Measurements from ENCODE around the gene ANXA11.

DNA sequence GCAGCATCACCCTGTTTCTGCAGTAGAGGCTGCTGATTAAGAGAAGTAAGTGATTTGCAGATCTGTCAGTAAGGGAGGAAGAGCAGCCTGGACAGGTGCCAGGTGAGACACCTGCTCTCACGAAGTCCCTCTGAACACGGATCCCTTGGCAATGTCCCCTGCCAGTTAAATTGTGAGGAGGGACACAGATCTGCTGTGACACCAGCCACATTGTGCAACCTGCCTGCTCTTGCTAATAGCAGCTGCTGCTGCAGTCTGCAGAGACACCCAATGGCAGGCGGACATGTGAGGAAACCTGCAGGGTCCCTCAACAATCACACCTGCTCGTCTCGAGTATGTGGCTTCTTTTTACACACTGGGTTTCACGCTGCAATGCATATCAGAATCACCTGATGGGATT is 31.9 kb downstream of the ANXA11 start:
- TF ChIP-seq, protein P1, sequence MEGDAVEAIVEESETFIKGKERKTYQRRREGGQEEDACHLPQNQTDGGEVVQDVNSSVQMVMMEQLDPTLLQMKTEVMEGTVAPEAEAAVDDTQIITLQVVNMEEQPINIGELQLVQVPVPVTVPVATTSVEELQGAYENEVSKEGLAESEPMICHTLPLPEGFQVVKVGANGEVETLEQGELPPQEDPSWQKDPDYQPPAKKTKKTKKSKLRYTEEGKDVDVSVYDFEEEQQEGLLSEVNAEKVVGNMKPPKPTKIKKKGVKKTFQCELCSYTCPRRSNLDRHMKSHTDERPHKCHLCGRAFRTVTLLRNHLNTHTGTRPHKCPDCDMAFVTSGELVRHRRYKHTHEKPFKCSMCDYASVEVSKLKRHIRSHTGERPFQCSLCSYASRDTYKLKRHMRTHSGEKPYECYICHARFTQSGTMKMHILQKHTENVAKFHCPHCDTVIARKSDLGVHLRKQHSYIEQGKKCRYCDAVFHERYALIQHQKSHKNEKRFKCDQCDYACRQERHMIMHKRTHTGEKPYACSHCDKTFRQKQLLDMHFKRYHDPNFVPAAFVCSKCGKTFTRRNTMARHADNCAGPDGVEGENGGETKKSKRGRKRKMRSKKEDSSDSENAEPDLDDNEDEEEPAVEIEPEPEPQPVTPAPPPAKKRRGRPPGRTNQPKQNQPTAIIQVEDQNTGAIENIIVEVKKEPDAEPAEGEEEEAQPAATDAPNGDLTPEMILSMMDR (IDR thresholded peaks at IDR 0.05; ENCODE audit: insufficient read depth, low read depth, low read length) = no peak
- no peak for TF ChIP-seq EZH2 (IDR thresholded peaks at IDR 0.05; ENCODE audit: insufficient read depth, low read length)

All from astrocyte (in vitro differentiated cells and primary cell).